ENCODE measurements around the gene WDR5B. TPM values are rescaled to one million over a fixed set of nuclear protein-coding genes. Genes with fewer than 3 reads are reported as not detected.

The WDR5B gene
- total RNA-seq, 3 donors from 2014 or later (not counting 1 experiment from before 2014, with no cell fraction given): 5.1 to 9.4 (median 6.3) TPM

GRCh38 chr3:122461806-122462205 lies 45.9 kb upstream of the WDR5B start:
- WGBS (ENCODE audit: insufficient coverage): no CpG with 5 or more reads among the region's 3 CpGs
- Histone ChIP-seq H3K9me3 (ENCODE audit: control insufficient read depth, insufficient read depth, low read length) (no peaks in the 10 kb centered on the region), H3K4me3 (ENCODE audit: low read length) (no peak overlapping the region), H3K4me1 (ENCODE audit: control insufficient read depth, insufficient read depth, low read length) (no peaks in the 10 kb centered on the region), H3K36me3 (ENCODE audit: control insufficient read depth, insufficient read depth, low read length) (peaks cover 58% of the 10 kb centered on the region), H3K27me3 (ENCODE audit: control insufficient read depth, insufficient read depth, low read length) (no peaks in the 10 kb centered on the region), H3K27ac (ENCODE audit: low read length) (no peak overlapping the region)
- peaks cover 0 to 13% of the 10 kb centered on the region in 2 donors for H3K4me1 Mint-ChIP-seq
- ATAC-seq (no peak), DNase-seq (no peak)
- H3K4me3 Mint-ChIP-seq: no peak overlapping the region
- peaks cover 17% of the 10 kb centered on the region for H3K36me3 Mint-ChIP-seq
- no peaks in the 10 kb centered on the region for H3K9me3 Mint-ChIP-seq
- intact Hi-C loops (cut with micrococcal nuclease): loop anchor here (5.0 kb wide), 1 partner anchor 40 kb away; no protein-coding TSS in a partner anchor
- no peaks in the 10 kb centered on the region for H3K27me3 Mint-ChIP-seq (ENCODE audit: low read depth in 2 of 2)
- H3K27ac Mint-ChIP-seq: peak overlapping the region; percentile 45 to 68
- TF ChIP-seq CTCF (IDR thresholded peaks at IDR 0.05): no peak

- H3K36me3 Mint-ChIP-seq: peaks cover 17% of the 10 kb centered on the region
- H3K4me1 Mint-ChIP-seq: peaks cover 0 to 13% of the 10 kb centered on the region in 2 donors
- intact Hi-C loops (cut with micrococcal nuclease): loop anchor here (2.0 kb wide), 1 partner anchor 220 kb away; no protein-coding TSS in a partner anchor
- no peaks in the 10 kb centered on the region for H3K9me3 Mint-ChIP-seq
- no peaks in the 10 kb centered on the region for H3K27me3 Mint-ChIP-seq (ENCODE audit: low read depth in 2 of 2)
- 75% methylated on average over 3 of the region's 4 CpGs for WGBS (ENCODE audit: insufficient coverage)
- Histone ChIP-seq H3K27ac (ENCODE audit: low read length) (no peak overlapping the region), H3K9me3 (ENCODE audit: control insufficient read depth, insufficient read depth, low read length) (no peaks in the 10 kb centered on the region), H3K4me3 (ENCODE audit: low read length) (no peak overlapping the region), H3K4me1 (ENCODE audit: control insufficient read depth, insufficient read depth, low read length) (no peaks in the 10 kb centered on the region), H3K36me3 (ENCODE audit: control insufficient read depth, insufficient read depth, low read length) (peaks cover 70% of the 10 kb centered on the region), H3K27me3 (ENCODE audit: control insufficient read depth, insufficient read depth, low read length) (no peaks in the 10 kb centered on the region)
- DNase-seq (peak in 1 of 2 donors; percentile 28), ATAC-seq (peak in 1 of 3 donors; percentile 34)
- peak; percentile 44 for TF ChIP-seq CTCF (IDR thresholded peaks at IDR 0.05)
- H3K27ac Mint-ChIP-seq: peak overlapping the region; percentile 8 to 39
- no peak overlapping the region for H3K4me3 Mint-ChIP-seq
Observed at GRCh38 chr3:122458992-122459391, 43.1 kb upstream of the WDR5B start.

- intact Hi-C loops (cut with micrococcal nuclease): loop anchor here (2.0 kb wide), 1 partner anchor 221 kb away; no protein-coding TSS in a partner anchor
- no peaks in the 10 kb centered on the region for H3K9me3 Mint-ChIP-seq
- no peaks in the 10 kb centered on the region for H3K27me3 Mint-ChIP-seq (ENCODE audit: low read depth in 2 of 2)
- no peak for DNase-seq
- H3K36me3 Mint-ChIP-seq: peaks cover 17% of the 10 kb centered on the region
- no peak overlapping the region for H3K27ac Mint-ChIP-seq
- Histone ChIP-seq H3K36me3 (ENCODE audit: control insufficient read depth, insufficient read depth, low read length) (peaks cover 64% of the 10 kb centered on the region), H3K27ac (ENCODE audit: low read length) (no peak overlapping the region), H3K27me3 (ENCODE audit: control insufficient read depth, insufficient read depth, low read length) (no peaks in the 10 kb centered on the region), H3K4me1 (ENCODE audit: control insufficient read depth, insufficient read depth, low read length) (no peaks in the 10 kb centered on the region), H3K4me3 (ENCODE audit: low read length) (no peak overlapping the region), H3K9me3 (ENCODE audit: control insufficient read depth, insufficient read depth, low read length) (no peaks in the 10 kb centered on the region)
- peaks cover 0 to 13% of the 10 kb centered on the region in 2 donors for H3K4me1 Mint-ChIP-seq
- no peak for ATAC-seq
- no peak overlapping the region for H3K4me3 Mint-ChIP-seq
- no peak for TF ChIP-seq CTCF (IDR thresholded peaks at IDR 0.05)
- 96% methylated on average over 2 of the region's 2 CpGs for WGBS (ENCODE audit: insufficient coverage)
Observed at GRCh38 chr3:122457706-122458105, 41.8 kb upstream of the WDR5B start.

- Mint-ChIP-seq H3K9me3 (no peaks in the 10 kb centered on the region), H3K27ac (peak overlapping the region in 1 of 2 donors; percentile 13), H3K4me1 (peaks cover 0 to 13% of the 10 kb centered on the region in 2 donors), H3K4me3 (no peak overlapping the region), H3K36me3 (peaks cover 5% of the 10 kb centered on the region), H3K27me3 (ENCODE audit: low read depth in 2 of 2) (no peaks in the 10 kb centered on the region)
- H3K27ac ChIP-seq (ENCODE audit: low read length): no peak overlapping the region
- H3K36me3 ChIP-seq (ENCODE audit: control insufficient read depth, insufficient read depth, low read length): peaks cover 60% of the 10 kb centered on the region
- no peak overlapping the region for H3K4me3 ChIP-seq (ENCODE audit: low read length)
- DNase-seq: no peak
- no peaks in the 10 kb centered on the region for H3K4me1 ChIP-seq (ENCODE audit: control insufficient read depth, insufficient read depth, low read length)
- no peak for TF ChIP-seq CTCF (IDR thresholded peaks at IDR 0.05)
- no peak for ATAC-seq
- no peaks in the 10 kb centered on the region for H3K9me3 ChIP-seq (ENCODE audit: control insufficient read depth, insufficient read depth, low read length)
- intact Hi-C loops (cut with micrococcal nuclease): no loop called here
- no peaks in the 10 kb centered on the region for H3K27me3 ChIP-seq (ENCODE audit: control insufficient read depth, insufficient read depth, low read length)
Observed at GRCh38 chr3:122456074-122456473, 40.2 kb upstream of the WDR5B start.
